Naive B cell (primary cell): ENCODE results near the gene SLC35B2. TPM values are rescaled to one million over a fixed set of nuclear protein-coding genes. Genes with fewer than 3 reads are reported as not detected.

Source experiments
- polyA plus RNA-seq, 6 donors: library from polyadenylated mRNA; unstranded; fragments of 300-500 nt; fragmentation: Illumina TruSeq; gene quantifications; one replicate each; pipeline ENCODE4 v1.2.3, GENCODE V29; 2021; ENCODE audit warnings: low read depth in 6 of 6

The SLC35B2 gene
- polyA plus RNA-seq, 6 donors from 2014 or later, result 24.2 to 38.6 (median 27.2) TPM

Other genes starting within 250 kb of the SLC35B2 start
- gene MRPL14, start 130.1 kb downstream of the SLC35B2 start, polyA plus RNA-seq, result 10 to 100 TPM; 68.2 to 99.9 (median 85.0) TPM
- gene TMEM63B, start 130.0 kb downstream of the SLC35B2 start, polyA plus RNA-seq, result 1 to 10 TPM in 1 of 6 donors, under 1 TPM in 4, not detected in 1; 0.38 to 1.6 (median 0.50) TPM
- not detected for gene CAPN11, start 98.7 kb downstream of the SLC35B2 start, polyA plus RNA-seq
- gene MYMX, start 40.6 kb downstream of the SLC35B2 start, polyA plus RNA-seq, result not detected
- gene SLC29A1, start 33.9 kb downstream of the SLC35B2 start, polyA plus RNA-seq, result 1 to 10 TPM in 3 of 6 donors, under 1 TPM in 3; 0.15 to 3.1 (median 0.99) TPM
- gene HSP90AB1, start 10.4 kb downstream of the SLC35B2 start, polyA plus RNA-seq, result 100 to 1,000 TPM; 420 to 486 (median 447) TPM
- 10 to 100 TPM; 22.1 to 30.8 (median 27.9) TPM for gene NFKBIE, start 8.0 kb upstream of the SLC35B2 start, polyA plus RNA-seq
- not detected for gene TMEM151B, start 12.9 kb upstream of the SLC35B2 start, polyA plus RNA-seq
- gene AARS2, start 55.8 kb upstream of the SLC35B2 start, polyA plus RNA-seq, result 10 to 100 TPM in 1 of 6 donors, 1 to 10 TPM in 5; 5.6 to 12.8 (median 7.8) TPM
- gene SPATS1, start 85.1 kb upstream of the SLC35B2 start, polyA plus RNA-seq, result not detected
- gene CDC5L, start 130.2 kb upstream of the SLC35B2 start, polyA plus RNA-seq, result 10 to 100 TPM in 5 of 6 donors, 1 to 10 TPM in 1; 7.8 to 20.8 (median 17.0) TPM